ENCODE data around the gene GPR84.

GPR84 gene

GRCh38 chr12:54358945-54359761 lies 5.1 kb downstream of the GPR84 start:
- peak in 1 of 2 experiments; percentile 12 for TF ChIP-seq CTCF (IDR thresholded peaks at IDR 0.05)
- peak; percentile 98 for DNase-seq
- Histone ChIP-seq H3K4me3 (peak overlapping the region; percentile 72 to 74), H3K9me3 (no peaks in the 10 kb centered on the region), H3K4me1 (peaks cover 0 to 23% (median 10%) of the 10 kb centered on the region in 4 donors), H3K27me3 (no peaks in the 10 kb centered on the region), H3K36me3 (no peaks in the 10 kb centered on the region), H3K27ac (peak overlapping the region; percentile 87 to 92)
- intact Hi-C loops (cut with DNase I; ENCODE audit: low total_unique reads), result loop anchor here (2.0 kb wide), 1 partner anchor 78 kb away; the partner anchor contains the start of genes CBX5 and HNRNPA1

- intact Hi-C loops (cut with DNase I; ENCODE audit: low total_unique reads), result loop anchor here (2.0 kb wide), 1 partner anchor 78 kb away; the partner anchor contains the start of genes CBX5 and HNRNPA1
- H3K4me1 ChIP-seq, result peaks cover 0 to 26% (median 11%) of the 10 kb centered on the region in 4 donors
- H3K27ac ChIP-seq, result peak overlapping the region; percentile 87 to 92
- H3K9me3 ChIP-seq, result no peaks in the 10 kb centered on the region
- H3K27me3 ChIP-seq, result no peaks in the 10 kb centered on the region
- no peaks in the 10 kb centered on the region for H3K36me3 ChIP-seq
- peak overlapping the region; percentile 72 to 74 for H3K4me3 ChIP-seq
- no peak for DNase-seq
- TF ChIP-seq CTCF (IDR thresholded peaks at IDR 0.05), result no peak
These were observed 5.9 kb downstream of the GPR84 start for GRCh38 chr12:54358191-54358944.

- Histone ChIP-seq H3K27me3 (no peaks in the 10 kb centered on the region), H3K4me1 (peaks cover 0 to 33% (median 16%) of the 10 kb centered on the region in 4 donors), H3K27ac (peak overlapping the region; percentile 87 to 92), H3K4me3 (no peak overlapping the region), H3K9me3 (no peaks in the 10 kb centered on the region), H3K36me3 (no peaks in the 10 kb centered on the region)
- DNase-seq, result no peak
- intact Hi-C loops (cut with DNase I; ENCODE audit: low total_unique reads), result loop anchor here (2.0 kb wide), 1 partner anchor 77 kb away; the partner anchor contains the start of genes CBX5 and HNRNPA1
- TF ChIP-seq CTCF (IDR thresholded peaks at IDR 0.05), result no peak
These were observed 6.6 kb downstream of the GPR84 start for GRCh38 chr12:54357506-54358190.

- no peak overlapping the region for H3K27ac ChIP-seq
- intact Hi-C loops (cut with DNase I; ENCODE audit: low total_unique reads), result no loop called here
- H3K27me3 ChIP-seq, result no peaks in the 10 kb centered on the region
These were observed 7.3 kb downstream of the GPR84 start for GRCh38 chr12:54356951-54357356.

More at GRCh38 chr12:54356951-54357356, 7.3 kb downstream of the GPR84 start:
- no peak for DNase-seq
- Histone ChIP-seq H3K9me3 (no peaks in the 10 kb centered on the region), H3K36me3 (no peaks in the 10 kb centered on the region), H3K4me1 (peaks cover 0 to 40% (median 23%) of the 10 kb centered on the region in 4 donors), H3K4me3 (no peak overlapping the region)
- TF ChIP-seq CTCF (IDR thresholded peaks at IDR 0.05), result no peak
